HepG2 (cell line): ENCODE results near the gene CSDE1. TPM values are rescaled to one million over a fixed set of nuclear protein-coding genes. Genes with fewer than 3 reads are reported as not detected.

Experiments
- ARID4A ChIP-seq: sonication (generic); formaldehyde crosslinking; IDR thresholded peaks from 2 replicates; pipeline ENCODE4 v1.5.0; 2020; ENCODE audit warnings: mild to moderate bottlenecking, missing genetic modification reagents, borderline replicate concordance
- CREB3 ChIP-seq: sonication (generic); formaldehyde crosslinking; IDR thresholded peaks from 2 replicates; pipeline ENCODE4 v1.5.0; 2020; ENCODE audit warnings: missing genetic modification reagents
- DNMT1 ChIP-seq: sonication (generic); formaldehyde crosslinking; IDR thresholded peaks from 2 replicates; pipeline ENCODE4 v1.5.1; 2020; ENCODE audit warnings: mild to moderate bottlenecking, missing genetic modification reagents
- GATAD2A ChIP-seq: IDR thresholded peaks from 2 replicates; pipeline ENCODE4 v1.6.1; 2016
- KAT8 ChIP-seq: IDR thresholded peaks from 2 replicates; pipeline ENCODE4 v1.6.1; 2016; ENCODE audit warnings: missing genetic modification reagents, missing compliant biosample characterization
- PAF1 ChIP-seq: IDR thresholded peaks from 2 replicates; pipeline ENCODE4 v1.6.1; 2016; ENCODE audit warnings: missing genetic modification reagents, missing compliant biosample characterization
- SATB2 ChIP-seq: sonication (generic); formaldehyde crosslinking; IDR thresholded peaks from 2 replicates; pipeline ENCODE4 v1.5.0; 2020; ENCODE audit warnings: missing genetic modification reagents
- SNAPC4 ChIP-seq: sonication (generic); formaldehyde crosslinking; IDR thresholded peaks from 2 replicates; pipeline ENCODE4 v1.4.0; 2020; ENCODE audit warnings: mild to moderate bottlenecking, missing genetic modification reagents
- SP4 ChIP-seq: sonication (generic); formaldehyde crosslinking; IDR thresholded peaks from 2 replicates; pipeline ENCODE4 v1.8.1; 2023; ENCODE audit warnings: mild to moderate bottlenecking, missing genetic modification reagents
- SP5 ChIP-seq: IDR thresholded peaks from 2 replicates; pipeline ENCODE4 v1.6.1; 2016; ENCODE audit warnings: low read depth, borderline replicate concordance
- ZBTB8A ChIP-seq: sonication (generic); formaldehyde crosslinking; IDR thresholded peaks from 2 replicates; pipeline ENCODE4 v1.4.0; 2020; ENCODE audit warnings: mild to moderate bottlenecking, low read depth, missing genetic modification reagents, borderline replicate concordance
- ZNF143 ChIP-seq: sonication (generic); formaldehyde crosslinking; IDR thresholded peaks from 2 replicates; pipeline ENCODE4 v1.4.0; 2020; ENCODE audit warnings: missing genetic modification reagents
- ZNF264 ChIP-seq: sonication (generic); formaldehyde crosslinking; IDR thresholded peaks from 2 replicates; pipeline ENCODE4 v1.4.0; 2020; ENCODE audit warnings: missing genetic modification reagents
- ZNF296 ChIP-seq: sonication (generic); formaldehyde crosslinking; conservative IDR thresholded peaks from 2 replicates; pipeline ENCODE4 v1.5.0; 2020; ENCODE audit warnings: mild to moderate bottlenecking, missing genetic modification reagents
- ZNF460 ChIP-seq: sonication (generic); formaldehyde crosslinking; IDR thresholded peaks from 2 replicates; pipeline ENCODE4 v1.5.1; 2020; ENCODE audit warnings: missing genetic modification reagents, mild to moderate bottlenecking, borderline replicate concordance
- ZNF629 ChIP-seq: sonication (generic); formaldehyde crosslinking; conservative IDR thresholded peaks from 2 replicates; pipeline ENCODE4 v1.5.0; 2020; ENCODE audit warnings: missing genetic modification reagents
- ZNF747 ChIP-seq: sonication (generic); formaldehyde crosslinking; IDR thresholded peaks from 2 replicates; pipeline ENCODE4 v1.8.1; 2023; ENCODE audit warnings: missing genetic modification reagents, mild to moderate bottlenecking, borderline replicate concordance
- ZNF816 ChIP-seq: sonication (generic); formaldehyde crosslinking; IDR thresholded peaks from 2 replicates; pipeline ENCODE4 v1.8.0; 2022; ENCODE audit warnings: missing genetic modification reagents, mild to moderate bottlenecking, borderline replicate concordance
- ZSCAN21 ChIP-seq: sonication (generic); formaldehyde crosslinking; IDR thresholded peaks from 2 replicates; pipeline ENCODE4 v1.8.0; 2022; ENCODE audit warnings: mild to moderate bottlenecking, missing genetic modification reagents, moderate library complexity, borderline replicate concordance
- polyA plus RNA-seq, 8 experiments: library from polyadenylated mRNA; depleted of rRNA in 3 of 8; stranded (reverse) in 7 of 8; unstranded in 1 of 8; fragments of >200 nt; fragmentation: Illumina TruSeq in 4 of 8; extraction: Trizol in 4 of 8; gene quantifications; 2 replicates each; pipeline versions ENCODE4 v1.2.1 to v1.2.3, GENCODE V29; 2011 to 2016; ENCODE audit warnings: low read depth in 4 of 8, missing spikeins in 1 of 8, mixed read lengths in 1 of 8; ENCODE audit not compliant: insufficient read depth in 1 of 8
- total RNA-seq, 5 experiments: library from RNA; depleted of rRNA; stranded (reverse); fragments of >200 nt; fragmentation: Illumina TruSeq; extraction: Trizol; gene quantifications; 2 replicates each; pipeline ENCODE4 v1.2.3, GENCODE V29; 2016; ENCODE audit warnings: low read depth in 1 of 5

The CSDE1 gene
- total and polyA plus RNA-seq, 2 of the 13 experiments (the other 11 are each of a cell fraction or from before 2014, with no cell fraction given) = 150 to 313 TPM

- peak; percentile 96 for TF ChIP-seq ARID4A
- 0 out of 2 replicates have a peak, but pooled peaks have one; percentile 51 for TF ChIP-seq SP5 (CRISPR knock-in tag)
- TF ChIP-seq ZNF296 (CRISPR knock-in tag) = no peak
- TF ChIP-seq ZBTB8A (CRISPR knock-in tag) = no peak
- TF ChIP-seq KAT8 (CRISPR knock-in tag) = peak; percentile 99
- TF ChIP-seq ZSCAN21 = peak; percentile 84
- TF ChIP-seq GATAD2A (CRISPR knock-in tag) = peak; percentile 66
- no peak for TF ChIP-seq DNMT1
- TF ChIP-seq ZNF629 (CRISPR knock-in tag) = peak; percentile 44; the same call in 1 of the 2 replicates
- TF ChIP-seq ZNF747 (CRISPR knock-in tag) = peak; percentile 81; the same call in 1 of the 2 replicates
- TF ChIP-seq PAF1 (CRISPR knock-in tag) = no peak
- no peak for TF ChIP-seq CREB3 (CRISPR knock-in tag)
- TF ChIP-seq ZNF460 (CRISPR knock-in tag) = no peak
- no peak; the same call in 1 of the 2 replicates for TF ChIP-seq SP4 (CRISPR knock-in tag)
- TF ChIP-seq ZNF816 (CRISPR knock-in tag) = no peak
- TF ChIP-seq SATB2 = no peak
- TF ChIP-seq SNAPC4 (CRISPR knock-in tag) = no peak
- peak; percentile 85 for TF ChIP-seq ZNF143 (CRISPR knock-in tag)
- TF ChIP-seq ZNF264 = no peak
Measured at GRCh38 chr1:114780344-114781226, 22.8 kb upstream of the CSDE1 start, which contains the start of gene SIKE1 (continued).
